Heart left ventricle (tissue), 13 donors: ENCODE results near the gene CALML6.

Experiments used
- POLR2A ChIP-seq, 2 donors: fragments of 450-650 bp; IDR thresholded peaks; one replicate each; pipeline ENCODE4 v1.6.1; 2017; ENCODE audit warnings: antibody characterized with exemption in 2 of 2, mild to moderate bottlenecking in 2 of 2, moderate library complexity in 2 of 2
- TF ChIP-seq, protein P1 (sequence below), 12 donors: fragments of 200-600 bp; sonication (generic) in 4 of 12; IDR thresholded peaks; one replicate each; pipeline versions ENCODE4 v1.5.0 to v1.8.0; 2018 to 2022; ENCODE audit warnings: antibody characterized with exemption in 12 of 12, mild to moderate bottlenecking in 5 of 12
- donor health status: ischemic (EF 13 %, LVEDD 7.1; RV severe dilation, severe dysfunction).
- donor health status: DM: no; HTN: yes; CAD: no.
- donor health status: DM: no; HTN: no; CAD: no.
- donor health status: ischemic (EF 25% LVEDD 6.9; RV normal size, moderate dysfunction).
- donor health status: ischemic (EF 25% LVEDD 5.7; RV mildly dilated, moderate dysfunction).
- donor health status: ischemic (EF 35%, LVEDD 5.7; RV mildly dilated, moderate dysfunction).
- donor health status: nonischemic (EF 11% LVEDD 7.7; RV severe dilation, severe dysfunction).
- donor health status: DM: yes; HTN: yes; CAD: no.
- donor health status: PGD.
- donor health status: ischemic (EF 29% LVEDD 5.4; RV normal size, mild dysfunction).
- donor health status: nonischemic (EF 23%, LVEDD 6.1; RV moderate dilation, normal function).

- TF ChIP-seq, protein P1, sequence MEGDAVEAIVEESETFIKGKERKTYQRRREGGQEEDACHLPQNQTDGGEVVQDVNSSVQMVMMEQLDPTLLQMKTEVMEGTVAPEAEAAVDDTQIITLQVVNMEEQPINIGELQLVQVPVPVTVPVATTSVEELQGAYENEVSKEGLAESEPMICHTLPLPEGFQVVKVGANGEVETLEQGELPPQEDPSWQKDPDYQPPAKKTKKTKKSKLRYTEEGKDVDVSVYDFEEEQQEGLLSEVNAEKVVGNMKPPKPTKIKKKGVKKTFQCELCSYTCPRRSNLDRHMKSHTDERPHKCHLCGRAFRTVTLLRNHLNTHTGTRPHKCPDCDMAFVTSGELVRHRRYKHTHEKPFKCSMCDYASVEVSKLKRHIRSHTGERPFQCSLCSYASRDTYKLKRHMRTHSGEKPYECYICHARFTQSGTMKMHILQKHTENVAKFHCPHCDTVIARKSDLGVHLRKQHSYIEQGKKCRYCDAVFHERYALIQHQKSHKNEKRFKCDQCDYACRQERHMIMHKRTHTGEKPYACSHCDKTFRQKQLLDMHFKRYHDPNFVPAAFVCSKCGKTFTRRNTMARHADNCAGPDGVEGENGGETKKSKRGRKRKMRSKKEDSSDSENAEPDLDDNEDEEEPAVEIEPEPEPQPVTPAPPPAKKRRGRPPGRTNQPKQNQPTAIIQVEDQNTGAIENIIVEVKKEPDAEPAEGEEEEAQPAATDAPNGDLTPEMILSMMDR (IDR thresholded peaks at IDR 0.05): no peak
- no peak for TF ChIP-seq POLR2A (IDR thresholded peaks at IDR 0.05)
These were observed 47.7 kb downstream of the CALML6 start for GRCh38 chr1:1962752-1963151.
